ENCODE results near the gene ACTA2. TPM values are rescaled to one million over a fixed set of nuclear protein-coding genes. Genes with fewer than 3 reads are reported as not detected.

ACTA2 gene
- polyA plus RNA-seq, 1 experiment = 815 TPM

DNA sequence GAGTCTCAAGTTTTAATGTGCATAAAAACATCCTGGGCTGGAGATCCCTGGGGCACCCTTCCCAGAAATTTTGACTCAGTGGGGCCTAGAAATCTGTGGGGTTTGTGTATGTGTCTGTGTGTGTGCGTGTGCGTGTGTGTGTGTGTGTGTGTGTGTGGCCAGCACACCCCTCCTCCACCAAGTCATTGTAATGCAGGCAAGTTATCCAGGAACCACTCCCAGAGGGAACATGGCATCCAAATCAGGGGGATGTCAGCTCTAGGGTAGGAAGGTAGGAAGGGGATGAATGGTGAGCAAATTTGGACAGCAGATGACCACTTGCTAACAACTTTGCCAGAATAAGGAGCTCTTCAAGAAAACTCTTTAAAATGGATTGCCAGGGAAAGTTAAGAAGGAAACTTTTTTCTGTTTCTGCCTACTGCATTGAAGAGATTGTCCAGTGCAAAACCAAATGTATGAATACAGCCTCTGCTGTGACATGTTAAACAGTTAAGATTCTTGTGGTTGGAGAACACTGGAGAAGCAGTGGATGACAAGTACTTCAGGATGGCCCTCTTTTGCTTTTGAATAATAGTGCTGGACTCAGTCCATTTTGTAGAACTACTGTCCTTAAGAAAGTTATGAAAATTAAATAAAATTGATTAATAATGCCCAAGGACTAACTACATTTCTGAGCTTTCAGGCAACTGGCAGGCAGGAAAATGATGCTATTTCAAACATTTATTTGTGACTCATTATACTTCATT, 60.2 kb downstream of the ACTA2 start:
- TF ChIP-seq, protein P1, sequence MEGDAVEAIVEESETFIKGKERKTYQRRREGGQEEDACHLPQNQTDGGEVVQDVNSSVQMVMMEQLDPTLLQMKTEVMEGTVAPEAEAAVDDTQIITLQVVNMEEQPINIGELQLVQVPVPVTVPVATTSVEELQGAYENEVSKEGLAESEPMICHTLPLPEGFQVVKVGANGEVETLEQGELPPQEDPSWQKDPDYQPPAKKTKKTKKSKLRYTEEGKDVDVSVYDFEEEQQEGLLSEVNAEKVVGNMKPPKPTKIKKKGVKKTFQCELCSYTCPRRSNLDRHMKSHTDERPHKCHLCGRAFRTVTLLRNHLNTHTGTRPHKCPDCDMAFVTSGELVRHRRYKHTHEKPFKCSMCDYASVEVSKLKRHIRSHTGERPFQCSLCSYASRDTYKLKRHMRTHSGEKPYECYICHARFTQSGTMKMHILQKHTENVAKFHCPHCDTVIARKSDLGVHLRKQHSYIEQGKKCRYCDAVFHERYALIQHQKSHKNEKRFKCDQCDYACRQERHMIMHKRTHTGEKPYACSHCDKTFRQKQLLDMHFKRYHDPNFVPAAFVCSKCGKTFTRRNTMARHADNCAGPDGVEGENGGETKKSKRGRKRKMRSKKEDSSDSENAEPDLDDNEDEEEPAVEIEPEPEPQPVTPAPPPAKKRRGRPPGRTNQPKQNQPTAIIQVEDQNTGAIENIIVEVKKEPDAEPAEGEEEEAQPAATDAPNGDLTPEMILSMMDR (IDR thresholded peaks at IDR 0.05; ENCODE audit: low read depth, low read length) = no peak
- POLR2A ChIA-PET = interaction anchor here (0.6 kb wide), 1 partner anchor 460 kb away, joined by 7 read pairs; no protein-coding TSS in a partner anchor
- Histone ChIP-seq H3K4me3 (ENCODE audit: low read depth, low read length) (no peak overlapping the region), H3K9me3 (ENCODE audit: control insufficient read depth, insufficient read depth, low read length) (no peaks in the 10 kb centered on the region), H3K27ac (ENCODE audit: low read depth, low read length) (peak overlapping the region; percentile 25), H3K27me3 (ENCODE audit: control insufficient read depth, insufficient read depth, low read length) (no peaks in the 10 kb centered on the region)
- CTCF ChIA-PET = interaction anchor here (1.1 to 1.6 kb wide), 6 partner anchors 42 to 327 kb away, joined by 3 to 5 read pairs (median 4); no protein-coding TSS in a partner anchor
- DNase-seq (ENCODE audit: low read depth, low spot score) = no peak

DNA sequence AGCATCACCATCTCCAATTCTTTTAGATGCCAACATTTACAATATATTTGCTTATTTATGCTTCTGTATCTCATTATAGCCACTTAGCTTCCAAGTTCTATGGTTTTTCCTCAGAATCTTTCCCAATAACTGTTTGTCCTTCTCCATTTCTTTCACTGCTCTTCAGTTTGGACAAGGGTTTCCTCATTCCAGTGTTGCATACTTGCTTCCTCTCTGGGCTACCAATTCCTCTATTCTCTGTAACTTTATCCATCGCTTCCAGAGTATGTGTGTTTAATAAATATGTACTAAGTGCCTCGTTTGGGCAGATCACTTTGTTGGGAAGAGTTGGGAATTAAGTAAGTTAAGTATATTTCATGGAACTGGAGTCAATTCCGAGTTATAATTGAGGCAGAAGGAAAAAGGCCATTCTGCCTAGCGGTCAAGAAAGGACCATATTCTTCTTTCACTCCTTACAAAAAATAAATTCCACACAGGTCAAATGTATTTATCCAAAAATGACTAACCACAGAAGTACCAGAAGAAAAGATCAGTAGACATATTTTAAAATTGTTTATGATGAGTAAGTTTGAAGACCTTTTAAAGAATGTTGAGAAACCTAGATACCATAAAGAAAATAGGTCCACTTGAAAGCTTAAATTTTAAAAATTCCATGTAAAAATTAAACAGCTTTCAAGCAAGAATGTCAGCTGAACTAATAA, 61.7 kb downstream of the ACTA2 start:
- Histone ChIP-seq H3K9me3 (ENCODE audit: control insufficient read depth, insufficient read depth, low read length) (no peaks in the 10 kb centered on the region), H3K27me3 (ENCODE audit: control insufficient read depth, insufficient read depth, low read length) (no peaks in the 10 kb centered on the region), H3K27ac (ENCODE audit: low read depth, low read length) (no peak overlapping the region), H3K4me3 (ENCODE audit: low read depth, low read length) (no peak overlapping the region)
- ChIA-PET CTCF (interaction anchor here (1.0 to 2.5 kb wide), 2 partner anchors 41 to 42 kb away, joined by 3 to 11 read pairs; no protein-coding TSS in a partner anchor), POLR2A (interaction anchor here (1.5 kb wide), 1 partner anchor 11 kb away, joined by 4 read pairs; the partner anchor contains the start of gene STAMBPL1)
- DNase-seq (ENCODE audit: low read depth, low spot score) = no peak
- TF ChIP-seq, protein P1 (IDR thresholded peaks at IDR 0.05; ENCODE audit: low read depth, low read length) = no peak

DNA sequence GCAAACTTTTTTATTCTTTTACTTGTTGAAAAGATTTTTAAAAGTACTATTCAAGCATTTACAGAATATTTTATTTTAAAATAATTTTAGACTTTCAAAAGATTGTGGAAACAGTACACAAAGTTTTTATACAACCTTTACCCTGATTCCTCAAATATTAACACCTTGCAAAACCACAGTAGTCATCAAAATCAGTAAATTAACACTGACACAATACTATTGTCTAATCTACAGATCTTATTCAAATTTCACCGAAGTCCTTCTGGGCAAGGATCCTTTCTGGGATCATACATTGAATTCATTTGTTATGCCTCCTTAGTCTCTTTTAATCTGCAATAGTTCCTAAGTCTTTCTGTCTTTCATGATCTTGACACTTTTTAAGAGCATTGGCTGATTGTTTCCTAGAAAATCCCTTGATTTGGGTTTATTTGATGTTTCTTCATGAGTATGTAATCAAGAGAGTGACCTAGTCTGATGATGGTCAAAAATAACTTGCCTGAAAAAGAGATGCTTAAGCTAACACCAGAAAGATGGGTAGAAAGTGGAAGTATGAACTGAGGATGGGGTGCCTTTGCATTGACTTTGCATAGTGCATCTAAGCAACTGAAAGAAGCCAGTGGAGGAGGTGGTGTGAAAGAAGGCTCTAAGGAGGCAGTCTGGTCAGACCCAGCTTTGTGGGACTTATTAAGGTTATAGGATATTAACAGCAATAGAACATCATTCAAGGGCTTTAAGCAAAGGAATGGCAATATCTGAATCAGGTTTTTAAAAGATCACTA, 62.8 kb downstream of the ACTA2 start:
- TF ChIP-seq, protein P1 (IDR thresholded peaks at IDR 0.05; ENCODE audit: low read depth, low read length) = no peak
- ChIA-PET POLR2A (interaction anchor here (1.5 kb wide), 1 partner anchor 10 kb away, joined by 4 read pairs; the partner anchor contains the start of gene STAMBPL1), CTCF (interaction anchor here (0.8 to 2.5 kb wide), 2 partner anchors 42 to 54 kb away, joined by 4 to 11 read pairs; no protein-coding TSS in a partner anchor)
- Histone ChIP-seq H3K9me3 (ENCODE audit: control insufficient read depth, insufficient read depth, low read length) (no peaks in the 10 kb centered on the region), H3K27me3 (ENCODE audit: control insufficient read depth, insufficient read depth, low read length) (no peaks in the 10 kb centered on the region), H3K27ac (ENCODE audit: low read depth, low read length) (no peak overlapping the region), H3K4me3 (ENCODE audit: low read depth, low read length) (no peak overlapping the region)
- no peak for DNase-seq (ENCODE audit: low read depth, low spot score)

DNA sequence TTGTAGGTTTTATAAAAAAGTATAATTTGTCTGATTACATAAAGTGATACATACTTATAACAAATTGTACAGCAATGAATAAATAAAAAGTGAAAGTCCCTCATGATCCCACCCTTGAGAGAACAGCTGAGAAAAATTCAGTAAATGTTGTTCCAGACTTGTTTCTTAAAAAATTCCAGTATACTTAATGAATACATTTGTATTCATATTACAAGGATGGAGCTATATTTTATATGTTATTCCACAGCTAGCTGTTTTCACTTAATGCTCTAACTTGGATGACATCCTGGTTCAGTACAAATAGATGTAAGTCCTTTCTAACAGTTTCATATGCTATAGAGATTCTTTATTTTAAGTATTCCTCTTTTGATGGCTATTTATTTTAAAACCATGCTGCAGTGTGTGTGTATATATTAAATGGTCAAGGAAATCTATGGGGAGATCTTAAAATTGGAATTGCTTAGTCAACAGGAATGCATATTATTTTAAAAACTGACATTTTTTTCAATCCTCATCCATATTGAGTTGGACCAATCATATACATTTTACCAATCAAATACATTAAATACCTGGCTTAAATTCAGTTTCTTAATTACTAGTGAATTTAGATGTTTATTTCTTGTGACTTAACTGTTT, 63.6 kb downstream of the ACTA2 start:
- Histone ChIP-seq H3K27me3 (ENCODE audit: control insufficient read depth, insufficient read depth, low read length) (no peaks in the 10 kb centered on the region), H3K9me3 (ENCODE audit: control insufficient read depth, insufficient read depth, low read length) (no peaks in the 10 kb centered on the region), H3K27ac (ENCODE audit: low read depth, low read length) (no peak overlapping the region), H3K4me3 (ENCODE audit: low read depth, low read length) (no peak overlapping the region)
- CTCF ChIA-PET = interaction anchor here (0.8 to 2.5 kb wide), 2 partner anchors 43 to 53 kb away, joined by 4 to 11 read pairs; no protein-coding TSS in a partner anchor
- DNase-seq (ENCODE audit: low read depth, low spot score) = no peak
- TF ChIP-seq, protein P1 (IDR thresholded peaks at IDR 0.05; ENCODE audit: low read depth, low read length) = no peak
- POLR2A ChIA-PET = interaction anchor here (1.1 kb wide), 1 partner anchor 9 kb away, joined by 3 read pairs; no protein-coding TSS in a partner anchor
